Esophagus muscularis mucosa (tissue), 4 donors: ENCODE results near the gene MBOAT1. TPM values are rescaled to one million over a fixed set of nuclear protein-coding genes. Genes with fewer than 3 reads are reported as not detected.

Experiments used
- DNase-seq: peaks from one replicate; pipeline ENCODE4 v3.0.0-alpha.2; 2017; ENCODE audit errors: extremely low spot score
- H3K27ac ChIP-seq, 4 donors: fragments of 200-600 bp; sonication (generic); replicated peaks in 1 of 4; 1 replicate in 3 of 4; 2 replicates in 1 of 4; pipeline ENCODE4 v1.5.1; 2016 to 2019; ENCODE audit warnings: mild to moderate bottlenecking in 1 of 4
- H3K27me3 ChIP-seq, 4 donors: fragments of 200-600 bp; sonication (generic); one replicate each; pipeline versions ENCODE4 v1.5.1 to v1.6.0; 2016 to 2019
- H3K36me3 ChIP-seq, 4 donors: fragments of 200-600 bp; sonication (generic); one replicate each; pipeline ENCODE4 v1.5.1; 2016 to 2019
- H3K4me1 ChIP-seq, 4 donors: fragments of 200-600 bp; sonication (generic); one replicate each; pipeline ENCODE4 v1.5.1; 2016 to 2019
- H3K4me3 ChIP-seq, 4 donors: fragments of 200-600 bp; sonication (generic); 1 replicate in 2 of 4; 2 replicates in 2 of 4; pipeline ENCODE4 v1.5.1; 2016 to 2019; ENCODE audit warnings: mild to moderate bottlenecking in 4 of 4, moderate library complexity in 1 of 4
- H3K9me3 ChIP-seq, 4 donors: fragments of 200-600 bp; sonication (generic); 1 replicate in 3 of 4; 2 replicates in 1 of 4; pipeline ENCODE4 v1.5.1; 2016 to 2019
- CTCF ChIP-seq, 3 experiments: fragments of 200-600 bp in 2 of 3; fragments of 450-650 bp in 1 of 3; sonication (generic) in 2 of 3; IDR thresholded peaks; one replicate each; pipeline ENCODE4 v1.5.1; 2017 to 2019; ENCODE audit warnings: antibody characterized with exemption in 3 of 3, mild to moderate bottlenecking in 2 of 3, moderate library complexity in 1 of 3
- EP300 ChIP-seq: sonication (generic); formaldehyde crosslinking; IDR thresholded peaks from one replicate; pipeline ENCODE4 v1.6.1; 2017; ENCODE audit warnings: antibody characterized with exemption
- POLR2A ChIP-seq: fragments of 450-650 bp; IDR thresholded peaks from one replicate; pipeline ENCODE4 v1.6.1; 2017; ENCODE audit warnings: antibody characterized with exemption, moderate library complexity, mild to moderate bottlenecking, low read depth
- POLR2AphosphoS5 ChIP-seq, 2 donors: sonication (generic); formaldehyde crosslinking; IDR thresholded peaks; one replicate each; pipeline ENCODE4 v1.6.1; 2017; ENCODE audit warnings: antibody characterized with exemption in 2 of 2
- WGBS: methylation state at CpG from one replicate; pipeline ENCODE4 v1.1.5; 2018; 5-methylcytosine and 5-hydroxymethylcytosine counted together
- intact Hi-C: fragments of 100-400 bp; cut with DNase I; formaldehyde crosslinking; loops from one replicate; pipeline ENCODE4 v1.15.1; 2023
- total RNA-seq, 4 donors: library from RNA; depleted of rRNA; stranded (reverse); fragments of >200 nt; gene quantifications; one replicate each; pipeline versions ENCODE4 v1.1.0 to v1.2.1, GENCODE V29; 2016

The MBOAT1 gene
- total RNA-seq, 4 donors from 2014 or later: 4.3 to 5.6 (median 4.7) TPM

GRCh38 chr6:20169786-20170185 lies 42.5 kb downstream of the MBOAT1 start:
- peaks cover 0 to 5% (median 0%) of the 10 kb centered on the region in 4 donors for H3K36me3 ChIP-seq
- H3K4me1 ChIP-seq: peaks cover 16 to 25% (median 19%) of the 10 kb centered on the region in 4 donors
- H3K9me3 ChIP-seq: no peaks in the 10 kb centered on the region
- H3K27ac ChIP-seq: peak overlapping the region; percentile 2 to 51 (median 28)
- WGBS: 42% methylated on average over 2 of the region's 2 CpGs
- no peaks in the 10 kb centered on the region for H3K27me3 ChIP-seq
- H3K4me3 ChIP-seq: no peak overlapping the region
- intact Hi-C loops: loop anchor here (5.0 kb wide), 1 partner anchor 43 kb away; the partner anchor contains the start of gene MBOAT1
- no peak for TF ChIP-seq POLR2A
- no peak for TF ChIP-seq EP300
- TF ChIP-seq CTCF (IDR thresholded peaks at IDR 0.05): no peak
- no peak for TF ChIP-seq POLR2AphosphoS5 (IDR thresholded peaks at IDR 0.05)
- DNase-seq: no peak

- no peak for DNase-seq
- peaks cover 16 to 25% (median 18%) of the 10 kb centered on the region in 4 donors for H3K4me1 ChIP-seq
- H3K27ac ChIP-seq: peak overlapping the region in 3 of 4 donors; percentile 10 to 51 (median 45)
- intact Hi-C loops: no loop called here
- H3K9me3 ChIP-seq: no peaks in the 10 kb centered on the region
- H3K4me3 ChIP-seq: peak overlapping the region in 1 of 4 donors; percentile 7
- TF ChIP-seq EP300 (no peak), POLR2AphosphoS5 (IDR thresholded peaks at IDR 0.05) (peak in 1 of 2 donors; percentile 41), CTCF (IDR thresholded peaks at IDR 0.05) (no peak)
- peaks cover 0 to 5% (median 0%) of the 10 kb centered on the region in 4 donors for H3K36me3 ChIP-seq
- H3K27me3 ChIP-seq: no peaks in the 10 kb centered on the region
- WGBS: 49% methylated on average over 2 of the region's 2 CpGs
Observed at GRCh38 chr6:20169119-20169557, 43.1 kb downstream of the MBOAT1 start.

- H3K4me3 ChIP-seq: peak overlapping the region in 1 of 4 donors; percentile 7
- intact Hi-C loops: no loop called here
- peaks cover 14 to 25% (median 18%) of the 10 kb centered on the region in 4 donors for H3K4me1 ChIP-seq
- H3K27me3 ChIP-seq: no peaks in the 10 kb centered on the region
- H3K9me3 ChIP-seq: no peaks in the 10 kb centered on the region
- 60% methylated on average over 2 of the region's 2 CpGs for WGBS
- H3K27ac ChIP-seq: peak overlapping the region in 3 of 4 donors; percentile 10 to 51 (median 45)
- no peak for DNase-seq
- TF ChIP-seq CTCF (IDR thresholded peaks at IDR 0.05) (no peak), POLR2A (no peak), EP300 (no peak), POLR2AphosphoS5 (IDR thresholded peaks at IDR 0.05) (no peak)
- H3K36me3 ChIP-seq: peaks cover 0 to 5% (median 0%) of the 10 kb centered on the region in 4 donors
Observed at GRCh38 chr6:20168690-20169089, 43.6 kb downstream of the MBOAT1 start.

GRCh38 chr6:20167601-20168000 lies 44.7 kb downstream of the MBOAT1 start:
- 88% methylated on average over 2 of the region's 2 CpGs for WGBS
- Histone ChIP-seq H3K36me3 (peaks cover 0 to 5% (median 0%) of the 10 kb centered on the region in 4 donors), H3K4me3 (no peak overlapping the region), H3K27me3 (no peaks in the 10 kb centered on the region), H3K27ac (no peak overlapping the region), H3K4me1 (peaks cover 12 to 25% (median 22%) of the 10 kb centered on the region in 4 donors), H3K9me3 (no peaks in the 10 kb centered on the region)
- intact Hi-C loops: no loop called here
- DNase-seq: no peak
- TF ChIP-seq CTCF (IDR thresholded peaks at IDR 0.05): no peak
- no peak for TF ChIP-seq EP300
- no peak for TF ChIP-seq POLR2AphosphoS5 (IDR thresholded peaks at IDR 0.05)
- TF ChIP-seq POLR2A: no peak

- no peak for DNase-seq
- Histone ChIP-seq H3K4me3 (no peak overlapping the region), H3K27ac (no peak overlapping the region), H3K9me3 (no peaks in the 10 kb centered on the region), H3K36me3 (peaks cover 0 to 5% (median 0%) of the 10 kb centered on the region in 4 donors), H3K4me1 (peaks cover 12 to 25% (median 23%) of the 10 kb centered on the region in 4 donors), H3K27me3 (no peaks in the 10 kb centered on the region)
- TF ChIP-seq POLR2A: no peak
- TF ChIP-seq EP300: no peak
- TF ChIP-seq POLR2AphosphoS5 (IDR thresholded peaks at IDR 0.05): no peak
- no peak for TF ChIP-seq CTCF (IDR thresholded peaks at IDR 0.05)
- 88% methylated on average over 2 of the region's 2 CpGs for WGBS
- intact Hi-C loops: no loop called here
Observed at GRCh38 chr6:20166210-20166609, 46.1 kb downstream of the MBOAT1 start.
